ENCODE measurements around the gene MCEMP1. TPM values are rescaled to one million over a fixed set of nuclear protein-coding genes. Genes with fewer than 3 reads are reported as not detected.

MCEMP1 gene
- total RNA-seq, 2 experiments from 2014 or later, result not detected

DNA sequence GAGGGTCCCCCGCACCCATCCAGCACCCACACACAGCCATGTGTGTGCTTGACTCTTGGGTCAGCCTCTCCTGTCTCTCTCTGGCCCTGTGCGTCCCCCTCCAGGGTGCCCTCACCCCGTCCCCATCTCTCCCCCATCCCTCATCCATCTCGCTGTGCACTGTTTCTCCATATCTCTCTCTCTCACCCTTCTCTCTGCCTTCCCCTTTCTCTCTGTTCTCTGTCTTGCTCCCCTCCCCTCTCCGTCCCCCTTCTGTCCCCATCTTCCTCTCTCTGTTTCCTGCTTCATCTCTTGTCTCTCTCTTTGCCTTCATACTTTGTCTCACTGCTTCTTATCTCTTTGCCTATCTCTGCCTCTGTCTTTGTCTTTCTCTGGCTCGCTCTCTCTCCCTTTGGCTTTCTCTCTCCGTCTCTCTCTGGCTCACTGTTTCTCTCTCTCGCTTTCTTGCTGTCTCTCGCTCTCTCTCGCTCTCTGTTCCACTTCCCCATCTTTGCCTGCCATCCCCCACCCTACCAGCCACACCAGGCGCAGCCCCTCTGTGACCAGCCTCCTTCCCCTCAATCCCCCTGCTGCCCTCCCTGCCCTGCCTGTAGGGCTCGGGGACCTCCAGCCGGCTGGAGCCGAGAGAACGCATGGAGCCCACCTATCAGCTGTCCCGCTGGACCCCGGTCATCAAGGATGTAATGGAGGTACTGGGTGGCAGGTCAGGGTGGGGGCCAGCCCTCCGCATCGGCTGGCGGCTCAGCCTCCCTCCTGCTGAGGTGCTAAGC is 31.0 kb upstream of the MCEMP1 start:
- Mint-ChIP-seq H3K27me3 (no peaks in the 10 kb centered on the region), H3K4me3 (no peak overlapping the region), H3K27ac (no peak overlapping the region), H3K36me3 (peaks cover 10% of the 10 kb centered on the region), H3K9me3 (no peaks in the 10 kb centered on the region), H3K4me1 (ENCODE audit: low read depth) (no peaks in the 10 kb centered on the region)
- no peak for DNase-seq
- intact Hi-C loops (cut with micrococcal nuclease), result no loop called here
- ChIA-PET POLR2A (no interaction called here), CTCF (no interaction called here)

DNA sequence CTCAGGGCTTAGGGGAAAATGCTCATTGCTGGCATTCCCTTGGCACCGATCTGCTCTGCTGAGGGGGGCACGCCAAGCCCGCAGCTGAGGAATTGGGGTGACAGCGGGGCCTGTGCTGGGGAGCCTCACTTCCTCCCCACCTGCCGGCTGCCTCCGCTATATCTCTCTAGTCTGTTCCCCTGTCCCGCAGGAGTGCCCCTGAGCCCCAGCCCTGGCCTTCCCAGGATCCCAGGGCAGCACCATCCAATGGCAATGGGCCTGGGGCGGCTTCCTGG is 30.5 kb upstream of the MCEMP1 start:
- H3K27ac Mint-ChIP-seq, result no peak overlapping the region

DNA sequence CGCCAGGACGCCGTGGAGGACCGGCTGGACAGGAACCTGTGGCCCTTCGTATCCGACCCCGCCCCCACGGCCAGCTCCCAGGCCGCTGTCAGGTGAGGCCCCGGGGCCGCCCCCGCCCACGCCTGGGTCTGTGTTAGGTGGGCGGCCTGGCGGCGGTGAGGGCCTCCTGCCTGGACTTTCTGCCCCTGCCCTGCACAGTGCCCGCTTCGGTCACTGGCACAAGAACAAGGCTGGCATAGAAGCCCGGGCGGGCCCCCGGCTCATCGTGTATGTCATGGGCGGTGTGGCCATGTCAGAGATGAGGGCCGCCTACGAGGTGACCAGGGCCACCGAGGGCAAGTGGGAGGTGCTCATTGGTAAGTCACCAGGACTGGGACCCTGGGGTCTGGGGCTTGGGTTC is 29.7 kb upstream of the MCEMP1 start:
- H3K4me1 Mint-ChIP-seq (ENCODE audit: low read depth), result peaks cover 3% of the 10 kb centered on the region
- H3K27me3 Mint-ChIP-seq, result no peaks in the 10 kb centered on the region
- no peak overlapping the region for H3K4me3 Mint-ChIP-seq
- no peak for DNase-seq
- H3K36me3 Mint-ChIP-seq, result peaks cover 10% of the 10 kb centered on the region
- intact Hi-C loops (cut with micrococcal nuclease), result no loop called here
- CTCF ChIA-PET, result no interaction called here
- POLR2A ChIA-PET, result no interaction called here
- no peaks in the 10 kb centered on the region for H3K9me3 Mint-ChIP-seq
- no peak overlapping the region for H3K27ac Mint-ChIP-seq

More for the DNA sequence above, 30.5 kb upstream of the MCEMP1 start:
- H3K9me3 Mint-ChIP-seq, result no peaks in the 10 kb centered on the region
- no peak overlapping the region for H3K4me3 Mint-ChIP-seq
- CTCF ChIA-PET, result no interaction called here
- H3K27me3 Mint-ChIP-seq, result no peaks in the 10 kb centered on the region
- DNase-seq, result no peak
- H3K4me1 Mint-ChIP-seq (ENCODE audit: low read depth), result no peaks in the 10 kb centered on the region
- POLR2A ChIA-PET, result no interaction called here
- intact Hi-C loops (cut with micrococcal nuclease), result no loop called here
- H3K36me3 Mint-ChIP-seq, result peaks cover 10% of the 10 kb centered on the region

DNA sequence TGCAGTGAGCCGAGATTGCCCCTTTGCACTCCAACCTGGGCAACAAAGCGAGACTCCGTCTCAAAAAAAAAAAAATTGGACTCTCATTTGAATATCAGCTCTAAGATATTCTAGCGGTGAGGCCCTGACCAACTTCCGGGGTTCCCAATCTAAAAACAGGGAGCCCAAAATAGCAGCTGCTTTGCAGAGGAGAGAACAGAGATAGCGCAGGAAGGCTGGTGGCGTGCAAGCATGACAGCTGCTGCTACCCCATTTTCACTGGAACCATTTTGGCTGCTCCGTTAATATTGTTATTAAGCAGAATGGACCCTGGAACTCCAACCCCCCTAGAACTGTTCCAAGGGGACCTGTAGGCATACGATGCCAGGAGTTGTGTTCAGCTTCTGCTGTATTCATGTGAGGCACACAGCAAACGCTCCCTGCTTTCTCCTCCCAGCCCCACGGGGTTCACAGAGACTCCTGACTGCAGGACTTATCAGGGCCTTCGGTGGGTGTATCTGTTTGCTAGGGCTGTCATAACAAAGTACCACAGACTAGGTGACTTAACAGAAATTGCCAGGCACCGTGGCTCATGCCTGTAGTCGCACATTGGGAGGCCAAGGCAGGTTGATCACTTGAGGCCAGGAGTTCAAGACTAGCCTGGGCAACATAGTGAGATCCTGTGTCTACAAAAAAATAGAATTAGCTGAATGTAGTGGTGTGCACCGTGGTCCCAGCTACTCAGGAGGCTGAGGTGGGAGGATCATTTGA is 28.4 kb upstream of the MCEMP1 start:
- DNase-seq, result no peak
- intact Hi-C loops (cut with micrococcal nuclease), result no loop called here
- ChIA-PET POLR2A (no interaction called here), CTCF (interaction anchor here (0.8 to 2.1 kb wide), 4 partner anchors 10 to 221 kb away, joined by 3 to 6 read pairs (median 5); partner anchors contain the start of gene TRAPPC5)
- Mint-ChIP-seq H3K27ac (no peak overlapping the region), H3K36me3 (peaks cover 10% of the 10 kb centered on the region), H3K9me3 (no peaks in the 10 kb centered on the region), H3K27me3 (no peaks in the 10 kb centered on the region), H3K4me1 (ENCODE audit: low read depth) (peaks cover 9% of the 10 kb centered on the region), H3K4me3 (no peak overlapping the region)

DNA sequence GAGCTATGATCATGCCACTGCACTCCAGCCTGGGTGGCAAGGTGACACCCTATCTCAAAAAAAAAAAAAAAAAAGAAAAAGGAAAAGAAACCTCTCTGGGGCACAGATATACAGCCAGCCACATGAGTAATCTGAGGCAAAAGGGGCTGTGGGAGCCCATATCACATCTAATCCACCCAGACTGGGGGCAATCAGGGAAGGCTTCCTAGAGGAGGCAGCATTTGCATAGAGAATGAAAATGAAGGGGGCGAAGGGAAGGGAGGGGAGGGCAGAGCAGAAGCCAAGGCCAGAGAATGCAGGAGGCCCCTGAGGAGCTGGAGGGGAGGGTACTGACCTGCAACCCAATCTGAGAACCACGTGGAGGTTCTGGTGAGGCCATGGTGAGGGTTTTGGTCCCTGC is 26.7 kb upstream of the MCEMP1 start:
- POLR2A ChIA-PET, result interaction anchor here (1.3 kb wide), 1 partner anchor 13 kb away, joined by 3 read pairs; no protein-coding TSS in a partner anchor
- H3K4me1 Mint-ChIP-seq (ENCODE audit: low read depth), result peaks cover 9% of the 10 kb centered on the region
- H3K36me3 Mint-ChIP-seq, result peaks cover 4% of the 10 kb centered on the region
- H3K27me3 Mint-ChIP-seq, result no peaks in the 10 kb centered on the region
- no peak for DNase-seq
- no peak overlapping the region for H3K4me3 Mint-ChIP-seq
- intact Hi-C loops (cut with micrococcal nuclease), result no loop called here
- no peaks in the 10 kb centered on the region for H3K9me3 Mint-ChIP-seq
- CTCF ChIA-PET, result interaction anchor here (1.5 to 4.5 kb wide), 4 partner anchors 8 to 150 kb away, joined by 5 to 46 read pairs (median 20); partner anchors contain the start of genes RETN and TRAPPC5
- H3K27ac Mint-ChIP-seq, result no peak overlapping the region

DNA sequence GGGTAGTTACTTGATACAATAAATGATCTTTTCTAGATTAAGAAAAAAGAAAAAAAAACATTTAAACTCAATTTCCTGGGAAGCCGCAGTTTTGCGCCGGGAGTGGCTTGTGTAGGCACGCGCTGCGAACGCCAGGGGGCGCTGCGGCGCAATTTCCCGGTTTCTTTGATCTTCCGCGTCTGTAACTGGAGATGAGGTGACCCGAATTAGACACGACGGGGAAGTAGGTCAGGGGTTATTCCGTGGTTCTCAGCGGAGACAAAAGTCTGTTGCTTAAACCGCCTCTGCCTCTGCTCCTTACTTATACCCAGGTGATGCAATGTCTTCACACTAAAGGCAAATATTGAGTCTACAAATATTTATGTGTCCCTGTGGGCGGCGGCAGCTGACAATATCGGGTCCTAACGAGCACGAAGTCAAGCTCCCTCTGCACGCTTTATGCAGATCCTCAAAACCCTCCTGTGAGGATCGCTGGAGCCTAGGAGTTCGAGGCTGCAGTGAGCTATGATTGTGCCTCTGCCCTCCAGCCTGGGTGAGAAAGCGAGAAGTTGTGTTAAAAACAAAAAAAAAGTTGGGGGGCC is 24.7 kb upstream of the MCEMP1 start:
- intact Hi-C loops (cut with micrococcal nuclease), result loop anchor here (1.0 kb wide), 2 partner anchors 27 to 147 kb away; no protein-coding TSS in a partner anchor
- ChIA-PET CTCF (interaction anchor here (0.5 to 4.5 kb wide), 13 partner anchors 10 to 503 kb away, joined by 3 to 46 read pairs (median 5); partner anchors contain the start of genes PET100, RETN, STXBP2 and TRAPPC5), POLR2A (no interaction called here)
- H3K4me1 Mint-ChIP-seq (ENCODE audit: low read depth), result peaks cover 12% of the 10 kb centered on the region
- peak overlapping the region; percentile 49 for H3K27ac Mint-ChIP-seq
- peak; percentile 92 for DNase-seq
- H3K27me3 Mint-ChIP-seq, result no peaks in the 10 kb centered on the region
- H3K4me3 Mint-ChIP-seq, result peak overlapping the region; percentile 49
- H3K36me3 Mint-ChIP-seq, result peaks cover 2% of the 10 kb centered on the region
- H3K9me3 Mint-ChIP-seq, result no peaks in the 10 kb centered on the region

DNA sequence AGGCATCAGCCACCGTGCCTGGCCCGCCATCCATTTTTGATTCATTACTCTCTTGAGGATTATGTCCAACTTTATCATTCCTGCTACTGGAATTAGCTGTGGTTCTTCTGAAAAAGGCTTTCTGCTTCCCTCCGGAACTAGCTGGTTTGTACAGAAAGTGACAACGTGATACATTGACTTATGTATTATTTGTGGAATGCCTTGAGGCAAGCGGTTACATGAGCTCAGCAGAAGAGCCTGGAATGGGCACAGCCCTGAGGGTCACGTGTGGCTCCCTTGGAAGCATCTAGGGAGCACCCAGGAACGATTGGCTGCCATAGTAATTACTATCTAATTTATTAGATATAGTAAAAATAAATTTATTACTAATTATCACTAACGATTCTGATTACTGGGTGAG is 22.5 kb upstream of the MCEMP1 start:
- CTCF ChIA-PET, result interaction anchor here (1.5 to 4.5 kb wide), 4 partner anchors 26 to 147 kb away, joined by 4 to 46 read pairs (median 9); partner anchors contain the start of gene TRAPPC5
- Mint-ChIP-seq H3K4me3 (no peak overlapping the region), H3K27ac (no peak overlapping the region), H3K9me3 (no peaks in the 10 kb centered on the region), H3K36me3 (no peaks in the 10 kb centered on the region), H3K27me3 (no peaks in the 10 kb centered on the region), H3K4me1 (ENCODE audit: low read depth) (peaks cover 25% of the 10 kb centered on the region)
- intact Hi-C loops (cut with micrococcal nuclease), result no loop called here
- DNase-seq, result no peak
- POLR2A ChIA-PET, result interaction anchor here (0.7 kb wide), 1 partner anchor 695 kb away, joined by 3 read pairs; no protein-coding TSS in a partner anchor

DNA sequence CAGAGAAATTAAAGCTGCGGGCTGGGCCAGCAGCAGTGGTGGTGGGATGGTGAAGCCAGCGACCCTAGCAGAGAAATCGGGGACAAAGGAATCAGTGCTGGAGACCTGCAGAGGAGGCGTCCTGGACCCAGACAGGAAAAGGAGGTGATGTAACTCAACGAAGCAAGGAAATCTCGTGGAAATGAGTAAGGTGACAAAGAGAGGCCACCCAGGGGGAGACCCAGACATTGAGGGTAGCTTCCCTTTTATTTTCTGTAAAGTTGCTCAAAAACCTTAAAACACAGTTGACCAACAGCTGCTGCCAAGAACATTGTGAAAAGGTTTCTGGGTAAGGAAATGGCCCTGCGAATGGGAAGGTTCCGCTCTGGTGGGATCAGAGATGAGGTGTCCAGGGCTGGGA is 21.3 kb upstream of the MCEMP1 start:
- H3K4me1 Mint-ChIP-seq (ENCODE audit: low read depth), result peaks cover 25% of the 10 kb centered on the region
- no peak overlapping the region for H3K4me3 Mint-ChIP-seq
- no peaks in the 10 kb centered on the region for H3K36me3 Mint-ChIP-seq
- CTCF ChIA-PET, result interaction anchor here (1.5 to 2.8 kb wide), 2 partner anchors 25 to 146 kb away, joined by 4 to 13 read pairs; partner anchors contain the start of gene TRAPPC5
- H3K9me3 Mint-ChIP-seq, result no peaks in the 10 kb centered on the region
- no peak for DNase-seq
- intact Hi-C loops (cut with micrococcal nuclease), result no loop called here
- POLR2A ChIA-PET, result no interaction called here
- H3K27me3 Mint-ChIP-seq, result no peaks in the 10 kb centered on the region
- no peak overlapping the region for H3K27ac Mint-ChIP-seq

DNA sequence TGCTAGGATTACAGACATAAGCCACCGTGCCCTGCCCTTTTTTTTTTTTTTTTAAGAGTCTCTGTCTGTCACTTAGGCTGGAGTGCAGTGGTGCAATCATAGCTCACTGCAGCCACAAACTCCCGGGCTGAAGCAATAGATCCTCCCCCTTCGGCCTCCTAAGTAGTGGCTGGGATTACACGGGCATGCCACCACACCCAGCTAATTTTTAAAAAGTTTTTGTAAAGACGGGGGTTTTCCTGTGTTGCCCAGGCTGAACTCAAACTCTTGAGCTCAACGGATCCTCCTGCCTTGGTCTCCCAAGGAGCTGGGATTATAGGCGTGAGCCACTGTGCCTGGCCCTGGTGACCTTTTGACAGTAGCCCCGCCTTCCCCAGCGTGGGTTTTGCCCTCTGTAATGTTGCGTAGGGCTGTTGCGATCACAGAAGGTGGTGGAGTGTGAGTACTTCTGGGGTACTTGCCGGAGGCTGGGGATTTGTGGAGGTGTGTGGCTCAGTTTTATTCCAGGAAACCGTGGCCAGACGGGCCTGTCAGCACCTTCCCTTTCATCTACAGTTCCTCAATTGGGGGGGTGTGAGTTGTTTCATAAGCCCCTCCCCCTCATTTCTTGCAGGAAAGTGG is 19.6 kb upstream of the MCEMP1 start:
- Mint-ChIP-seq H3K4me3 (no peak overlapping the region), H3K9me3 (no peaks in the 10 kb centered on the region), H3K27me3 (no peaks in the 10 kb centered on the region), H3K4me1 (ENCODE audit: low read depth) (peaks cover 22% of the 10 kb centered on the region), H3K27ac (no peak overlapping the region), H3K36me3 (no peaks in the 10 kb centered on the region)
- peak; percentile 61 for DNase-seq
- POLR2A ChIA-PET, result no interaction called here
- intact Hi-C loops (cut with micrococcal nuclease), result no loop called here
- CTCF ChIA-PET, result interaction anchor here (0.5 to 2.5 kb wide), 7 partner anchors 8 to 195 kb away, joined by 3 to 11 read pairs (median 5); partner anchors contain the start of gene TRAPPC5

DNA sequence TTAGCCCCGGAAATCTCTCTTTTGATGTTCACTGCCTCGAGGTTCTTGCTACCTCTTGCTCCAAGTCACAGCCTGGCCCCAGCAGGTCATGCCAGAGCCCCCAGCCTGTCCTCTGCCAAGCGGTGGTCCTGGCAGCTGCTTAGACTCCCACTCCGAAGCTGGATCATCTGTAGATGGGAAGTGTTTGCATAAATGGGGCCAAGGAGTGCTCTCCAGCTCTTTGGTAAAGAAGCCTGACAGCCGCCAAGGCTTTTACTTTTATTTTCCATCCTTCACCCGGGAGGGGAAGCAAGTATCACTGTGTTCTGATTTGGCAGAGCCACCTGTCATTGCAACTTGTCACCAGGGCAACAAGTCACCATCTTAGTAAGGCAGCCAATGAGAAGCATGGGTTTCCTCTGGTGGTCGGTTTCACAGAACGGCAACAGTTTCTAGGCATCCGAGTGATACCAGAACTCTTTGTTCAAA is 18.6 kb upstream of the MCEMP1 start:
- H3K9me3 Mint-ChIP-seq, result no peaks in the 10 kb centered on the region
- no peak overlapping the region for H3K27ac Mint-ChIP-seq
- H3K4me3 Mint-ChIP-seq, result peak overlapping the region; percentile 65
- peak; percentile 69 for DNase-seq
- ChIA-PET POLR2A (no interaction called here), CTCF (interaction anchor here (0.9 to 2.5 kb wide), 4 partner anchors 9 to 142 kb away, joined by 3 to 11 read pairs (median 6); partner anchors contain the start of gene TRAPPC5)
- peaks cover 16% of the 10 kb centered on the region for H3K4me1 Mint-ChIP-seq (ENCODE audit: low read depth)
- H3K27me3 Mint-ChIP-seq, result no peaks in the 10 kb centered on the region
- intact Hi-C loops (cut with micrococcal nuclease), result no loop called here
- H3K36me3 Mint-ChIP-seq, result no peaks in the 10 kb centered on the region

DNA sequence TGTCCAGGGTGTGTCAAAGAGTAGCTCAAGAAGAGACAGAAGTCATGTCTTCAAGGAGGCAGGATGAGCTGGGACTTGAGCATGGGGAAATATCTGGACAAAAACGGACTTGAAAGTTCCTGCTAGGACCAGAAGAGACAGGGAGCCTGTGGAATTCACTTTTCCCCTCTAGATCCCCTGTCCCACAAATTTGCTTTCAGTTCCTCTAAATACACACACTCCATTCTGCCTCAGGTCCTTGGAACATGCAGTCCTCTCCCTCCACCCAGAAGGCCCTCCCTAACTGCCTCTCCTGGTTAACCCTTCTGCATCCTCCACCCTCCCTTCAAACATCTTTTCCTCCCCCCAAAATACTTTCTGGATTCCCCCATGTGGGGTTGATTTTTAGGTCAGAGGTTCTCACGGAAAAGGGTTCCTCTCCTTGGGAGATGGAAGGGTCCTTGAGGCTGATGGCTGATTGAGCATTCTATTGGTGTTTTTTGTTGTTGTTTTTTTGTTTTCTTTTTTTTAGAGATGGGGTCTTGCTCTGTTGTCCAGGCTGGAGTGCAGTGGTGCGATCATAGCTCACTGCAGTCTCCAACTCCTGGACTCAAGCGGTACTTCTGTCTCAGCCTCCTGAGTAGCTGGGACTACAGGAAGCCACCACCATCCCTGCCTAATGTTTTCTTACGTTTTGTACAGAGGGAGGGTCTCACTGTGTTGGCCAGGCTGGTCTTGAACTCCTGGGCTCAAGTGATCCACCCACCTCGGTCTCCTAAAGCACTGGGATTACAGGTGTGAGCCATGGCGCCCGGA is 14.9 kb upstream of the MCEMP1 start:
- Mint-ChIP-seq H3K36me3 (no peaks in the 10 kb centered on the region), H3K27ac (no peak overlapping the region), H3K9me3 (no peaks in the 10 kb centered on the region), H3K4me3 (no peak overlapping the region), H3K4me1 (ENCODE audit: low read depth) (peaks cover 15% of the 10 kb centered on the region), H3K27me3 (peaks cover 4% of the 10 kb centered on the region)
- intact Hi-C loops (cut with micrococcal nuclease), result no loop called here
- POLR2A ChIA-PET, result no interaction called here
- no peak for DNase-seq
- CTCF ChIA-PET, result interaction anchor here (0.7 to 2.4 kb wide), 3 partner anchors 8 to 19 kb away, joined by 3 to 9 read pairs (median 7); partner anchors contain the start of gene TRAPPC5

All from activated CD4-positive, alpha-beta memory T cell treated with anti-CD3 and anti-CD28 coated beads for 36 hours (primary cell).